Smooth muscle cell (in vitro differentiated cells): Measurements from ENCODE around the gene MGAT4B. TPM values are rescaled to one million over a fixed set of nuclear protein-coding genes. Genes with fewer than 3 reads are reported as not detected.

Experiments
- DNase-seq: peaks from one replicate; lab custom pipeline; 2025; ENCODE audit not compliant: unreplicated experiment; lab: John Stamatoyannopoulos, UW
- H2AFZ ChIP-seq: fragments of 200-600 bp; sonication (generic); 2 replicates; pipeline ENCODE4 v1.6.0; 2016; ENCODE audit warnings: antibody characterized with exemption, low read depth, mild to moderate bottlenecking
- H3F3A ChIP-seq: fragments of 200-600 bp; sonication (generic); 2 replicates; pipeline ENCODE4 v1.6.0; 2017; ENCODE audit warnings: antibody characterized with exemption, low read depth
- H3K27ac ChIP-seq: fragments of 200-600 bp; sonication (generic); 2 replicates; pipeline ENCODE4 v1.5.1; 2016; ENCODE audit warnings: low read depth, mild to moderate bottlenecking
- H3K27me3 ChIP-seq: fragments of 200-600 bp; sonication (generic); 2 replicates; pipeline ENCODE4 v1.6.1; 2016; ENCODE audit warnings: low read depth, mild to moderate bottlenecking
- H3K36me3 ChIP-seq: fragments of 200-600 bp; sonication (generic); 2 replicates; pipeline ENCODE4 v1.5.1; 2016; ENCODE audit warnings: low read depth
- H3K4me1 ChIP-seq: fragments of 200-600 bp; sonication (generic); 2 replicates; pipeline ENCODE4 v1.5.1; 2016; ENCODE audit warnings: low read depth
- H3K4me2 ChIP-seq: fragments of 200-600 bp; sonication (generic); 2 replicates; pipeline ENCODE4 v1.6.0; 2016; ENCODE audit warnings: mild to moderate bottlenecking
- H3K4me3 ChIP-seq: fragments of 200-600 bp; sonication (generic); 2 replicates; pipeline ENCODE4 v1.5.1; 2016; ENCODE audit warnings: mild to moderate bottlenecking
- H3K79me2 ChIP-seq: fragments of 200-600 bp; sonication (generic); 2 replicates; pipeline ENCODE4 v1.6.0; 2016; ENCODE audit warnings: low read depth, mild to moderate bottlenecking
- H3K9ac ChIP-seq: fragments of 200-600 bp; sonication (generic); 2 replicates; pipeline ENCODE4 v1.6.0; 2016; ENCODE audit warnings: low read depth
- H3K9me3 ChIP-seq: fragments of 200-600 bp; sonication (generic); replicated peaks from 2 replicates; pipeline ENCODE4 v1.5.1; 2016; ENCODE audit warnings: low read depth
- H4K20me1 ChIP-seq: fragments of 200-600 bp; sonication (generic); 2 replicates; pipeline ENCODE4 v1.6.0; 2016; ENCODE audit warnings: low read depth
- WGBS: methylation state at CpG from one replicate; pipeline ENCODE4 v1.1.7; 2016; ENCODE audit warnings: low lambda C conversion rate; 5-methylcytosine and 5-hydroxymethylcytosine counted together
- polyA plus RNA-seq: library from polyadenylated mRNA; unstranded; fragments of >200 nt; fragmentation: Nextera tagmentation; extraction: Ambion mirVana; gene quantifications from 2 replicates; pipeline ENCODE4 v1.2.1, GENCODE V29; 2016
- total RNA-seq: library from RNA; depleted of rRNA; stranded (reverse); fragments of >200 nt; gene quantifications from 2 replicates; pipeline ENCODE4 v1.2.3, GENCODE V29; 2014
- TF ChIP-seq, protein P1 (sequence below): fragments of 200-600 bp; sonication (generic); IDR thresholded peaks from 2 replicates; pipeline ENCODE4 v1.5.1; 2017; ENCODE audit warnings: borderline replicate concordance, mild to moderate bottlenecking, antibody characterized with exemption; ENCODE audit not compliant: insufficient read depth, poor library complexity, severe bottlenecking

The MGAT4B gene
- total and polyA plus RNA-seq, 2 experiments from 2014 or later, result 60.0 to 121 TPM

DNA sequence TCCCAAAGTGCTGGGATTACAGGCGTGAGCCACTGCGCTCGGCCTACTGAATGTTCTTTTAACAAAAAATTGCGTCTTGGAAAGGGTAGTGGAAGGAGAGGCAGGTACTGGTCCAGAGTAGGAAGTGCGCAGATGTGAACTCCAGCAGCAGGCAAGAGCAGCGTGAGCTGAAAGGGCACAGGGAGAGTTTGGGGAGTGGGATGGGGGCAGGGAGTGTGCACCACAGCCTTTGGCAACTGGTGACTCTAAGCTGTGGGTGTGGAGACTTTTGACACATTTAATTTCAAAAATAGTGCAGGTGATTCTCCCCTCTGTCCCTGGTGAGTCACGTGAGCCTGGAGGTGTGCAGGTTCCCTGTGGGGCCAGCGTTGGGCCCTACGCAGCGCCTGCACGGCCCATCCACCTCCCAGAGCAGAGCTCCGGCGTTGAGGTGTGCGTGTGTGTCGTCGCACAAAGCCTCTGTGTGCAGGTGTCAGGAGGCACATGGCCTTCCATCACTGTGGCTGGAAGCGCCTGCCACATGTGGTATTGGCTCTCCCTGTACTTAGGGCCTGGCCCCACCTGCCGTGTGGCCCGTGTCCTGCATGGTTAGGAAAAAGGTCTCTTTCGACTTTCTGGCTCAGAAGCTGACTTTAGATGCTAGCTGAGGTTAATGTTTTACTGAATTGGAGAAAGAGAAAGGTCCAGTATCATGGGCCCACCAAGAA is 25.5 kb upstream of the MGAT4B start:
- peaks cover 11% of the 10 kb centered on the region for H3K36me3 ChIP-seq
- no peak overlapping the region for H3K4me2 ChIP-seq
- H4K20me1 ChIP-seq, result peaks cover 54% of the 10 kb centered on the region
- H3K4me1 ChIP-seq, result no peaks in the 10 kb centered on the region
- no peak overlapping the region for H3K4me3 ChIP-seq
- no peak overlapping the region for H3K9ac ChIP-seq
- peaks cover 18% of the 10 kb centered on the region for H3K79me2 ChIP-seq
- H3K9me3 ChIP-seq, result no peaks in the 10 kb centered on the region
- H3K27me3 ChIP-seq, result no peaks in the 10 kb centered on the region
- 99% methylated on average over 20 of the region's 20 CpGs for WGBS
- H2AFZ ChIP-seq, result no peak overlapping the region
- no peak for DNase-seq
- H3F3A ChIP-seq, result peaks cover 5% of the 10 kb centered on the region
- TF ChIP-seq, protein P1, sequence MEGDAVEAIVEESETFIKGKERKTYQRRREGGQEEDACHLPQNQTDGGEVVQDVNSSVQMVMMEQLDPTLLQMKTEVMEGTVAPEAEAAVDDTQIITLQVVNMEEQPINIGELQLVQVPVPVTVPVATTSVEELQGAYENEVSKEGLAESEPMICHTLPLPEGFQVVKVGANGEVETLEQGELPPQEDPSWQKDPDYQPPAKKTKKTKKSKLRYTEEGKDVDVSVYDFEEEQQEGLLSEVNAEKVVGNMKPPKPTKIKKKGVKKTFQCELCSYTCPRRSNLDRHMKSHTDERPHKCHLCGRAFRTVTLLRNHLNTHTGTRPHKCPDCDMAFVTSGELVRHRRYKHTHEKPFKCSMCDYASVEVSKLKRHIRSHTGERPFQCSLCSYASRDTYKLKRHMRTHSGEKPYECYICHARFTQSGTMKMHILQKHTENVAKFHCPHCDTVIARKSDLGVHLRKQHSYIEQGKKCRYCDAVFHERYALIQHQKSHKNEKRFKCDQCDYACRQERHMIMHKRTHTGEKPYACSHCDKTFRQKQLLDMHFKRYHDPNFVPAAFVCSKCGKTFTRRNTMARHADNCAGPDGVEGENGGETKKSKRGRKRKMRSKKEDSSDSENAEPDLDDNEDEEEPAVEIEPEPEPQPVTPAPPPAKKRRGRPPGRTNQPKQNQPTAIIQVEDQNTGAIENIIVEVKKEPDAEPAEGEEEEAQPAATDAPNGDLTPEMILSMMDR, result no peak
- no peak overlapping the region for H3K27ac ChIP-seq

DNA sequence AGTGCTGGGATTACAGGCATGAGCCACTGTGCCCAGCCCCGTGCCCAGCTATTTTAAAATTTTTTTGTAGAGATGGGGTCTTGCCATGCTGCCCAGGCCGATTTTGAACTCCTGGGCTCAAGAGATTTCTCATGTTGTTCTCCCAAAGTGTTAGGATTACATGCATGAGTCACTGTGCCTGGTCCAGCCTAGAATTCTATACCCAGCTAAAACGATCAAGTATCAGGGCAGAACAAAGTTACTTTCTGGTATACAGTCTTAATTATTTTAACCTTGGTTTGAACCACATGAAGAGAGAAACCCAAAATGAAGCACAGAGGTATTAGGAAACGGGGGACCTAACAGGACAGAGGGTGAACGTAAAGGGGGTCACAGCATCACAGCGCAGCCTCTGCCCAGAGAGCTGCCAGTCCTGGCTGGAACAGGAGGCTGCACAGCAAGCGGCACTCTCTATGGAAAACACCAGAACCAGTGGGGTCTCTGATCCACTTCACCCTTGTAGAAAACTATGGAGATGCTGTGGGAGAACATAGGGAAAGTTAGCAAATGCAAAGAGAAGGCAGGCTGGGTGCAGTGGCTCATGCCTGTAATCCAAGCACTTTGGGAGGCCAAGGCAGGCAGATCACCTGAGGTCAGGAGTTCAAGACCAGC is 24.3 kb upstream of the MGAT4B start:
- Histone ChIP-seq H3K9me3 (no peaks in the 10 kb centered on the region), H3K79me2 (peaks cover 18% of the 10 kb centered on the region), H3K27ac (no peak overlapping the region), H3F3A (no peaks in the 10 kb centered on the region), H3K4me2 (no peak overlapping the region), H3K9ac (no peak overlapping the region), H3K4me1 (no peaks in the 10 kb centered on the region), H4K20me1 (peaks cover 56% of the 10 kb centered on the region), H3K27me3 (no peaks in the 10 kb centered on the region), H2AFZ (no peak overlapping the region), H3K36me3 (peaks cover 16% of the 10 kb centered on the region), H3K4me3 (no peak overlapping the region)
- TF ChIP-seq, protein P1, result no peak
- WGBS, result 97% methylated on average over 7 of the region's 7 CpGs
- DNase-seq, result no peak

DNA sequence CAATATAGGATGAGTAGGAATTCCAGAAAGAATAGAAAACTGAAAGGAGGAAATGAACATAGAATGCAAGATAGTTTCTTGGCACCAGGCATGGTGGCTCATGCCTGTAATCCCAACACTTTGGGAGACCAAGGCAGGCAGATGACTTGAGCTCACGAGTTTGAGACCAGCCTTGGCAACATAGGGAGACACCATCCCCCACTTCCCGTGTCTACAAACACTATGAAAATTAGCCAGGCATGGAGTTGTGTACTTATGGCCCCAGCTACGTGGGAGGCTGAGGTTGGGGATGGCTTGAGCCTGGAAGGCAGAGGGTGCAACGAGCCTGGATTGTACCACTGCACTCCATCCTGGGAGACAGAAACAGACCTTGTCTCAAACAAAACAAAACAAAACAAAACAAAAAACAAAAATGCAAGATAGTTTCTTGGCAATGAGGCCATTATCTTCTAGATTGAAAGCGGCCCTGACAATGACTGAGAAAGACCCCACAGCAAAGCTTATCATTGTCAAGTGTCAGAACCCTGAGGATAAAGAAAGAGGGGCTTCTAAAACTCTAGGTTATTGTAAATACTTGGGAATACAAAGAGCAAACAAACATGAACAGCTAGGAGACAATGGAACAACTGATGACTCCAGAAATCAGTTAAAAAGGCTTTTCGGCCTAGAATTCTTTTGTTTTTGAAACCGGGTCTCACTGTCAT is 23.2 kb upstream of the MGAT4B start:
- H3K79me2 ChIP-seq, result peaks cover 18% of the 10 kb centered on the region
- no peak overlapping the region for H3K9ac ChIP-seq
- WGBS, result 96% methylated on average over 7 of the region's 7 CpGs
- DNase-seq, result no peak
- no peaks in the 10 kb centered on the region for H3K27me3 ChIP-seq
- H3K27ac ChIP-seq, result no peak overlapping the region
- H2AFZ ChIP-seq, result no peak overlapping the region
- TF ChIP-seq, protein P1, result no peak
- H3K36me3 ChIP-seq, result peaks cover 16% of the 10 kb centered on the region
- no peaks in the 10 kb centered on the region for H3K4me1 ChIP-seq
- peaks cover 66% of the 10 kb centered on the region for H4K20me1 ChIP-seq
- H3F3A ChIP-seq, result no peaks in the 10 kb centered on the region
- no peaks in the 10 kb centered on the region for H3K9me3 ChIP-seq
- no peak overlapping the region for H3K4me2 ChIP-seq
- H3K4me3 ChIP-seq, result no peak overlapping the region
